Measurements from ENCODE around the gene REEP1.

GRCh38 chr2:86302320-86302719 is 35.1 kb downstream of the REEP1 start:
- TF ChIP-seq CTCF (IDR thresholded peaks at IDR 0.05) (no peak), EZH2 (IDR thresholded peaks at IDR 0.05; ENCODE audit: borderline replicate concordance, insufficient read depth, low read depth, low read length, poor library complexity, severe bottlenecking) (no peak)

All from B cell (primary cell).